RWPE1 (cell line): ENCODE data around the gene CFAP43.
"Not testable (repeated sequence)": the region's sequence is repeated elsewhere in the genome, so short reads cannot be mapped to it uniquely, and the experiment has no call there.

Experiments
- CTCF ChIA-PET: fragments of 350-600 bp; sonication (Branson Sonifier 250); formaldehyde crosslinking; extraction: SDS; loops from one replicate; lab custom pipeline; 2021; lab: Yijun Ruan, JAX
- POLR2A ChIA-PET: fragments of 400-600 bp; formaldehyde crosslinking; extraction: SDS; loops from one replicate; lab custom pipeline; 2020; ENCODE audit warnings: antibody characterized with exemption; ENCODE audit not compliant: low non-redundant PET; lab: Yijun Ruan, JAX
- DNase-seq: peaks from one replicate; pipeline ENCODE4 v3.0.0; 2012; ENCODE audit warnings: low spot score
- H3K27ac ChIP-seq: fragments of 450-650 bp; 2 replicates; pipeline ENCODE4 v1.5.1; 2017
- CTCF ChIP-seq: fragments of 450-650 bp; conservative IDR thresholded peaks from 2 replicates; pipeline ENCODE4 v1.5.1; 2017; ENCODE audit warnings: low read depth, mild to moderate bottlenecking

CFAP43 gene

GRCh38 chr10:104247513-104248146, 15.5 kb upstream of the CFAP43 start:
- ChIA-PET CTCF (interaction anchor here (0.6 to 1.1 kb wide), 3 partner anchors 27 to 350 kb away, joined by 3 to 8 read pairs (median 4); no protein-coding TSS in a partner anchor), POLR2A (no interaction called here)
- no peak overlapping the region for H3K27ac ChIP-seq
- DNase-seq: no peak
- no peak for TF ChIP-seq CTCF

- POLR2A ChIA-PET: no interaction called here
- CTCF ChIA-PET: interaction anchor here (1.1 kb wide), 1 partner anchor 27 kb away, joined by 8 read pairs; no protein-coding TSS in a partner anchor
Measured at GRCh38 chr10:104246976-104247375, 14.8 kb upstream of the CFAP43 start.

GRCh38 chr10:104245066-104245632, 13.0 kb upstream of the CFAP43 start:
- TF ChIP-seq CTCF: no peak
- CTCF ChIA-PET: no interaction called here
- H3K27ac ChIP-seq: no peak overlapping the region
- POLR2A ChIA-PET: no interaction called here
- DNase-seq: no peak

More at GRCh38 chr10:104246976-104247375, 14.8 kb upstream of the CFAP43 start:
- no peak overlapping the region for H3K27ac ChIP-seq
- TF ChIP-seq CTCF: no peak
- DNase-seq: no peak

GRCh38 chr10:104243512-104243911, 11.3 kb upstream of the CFAP43 start:
- ChIA-PET CTCF (interaction anchor here (0.7 kb wide), 1 partner anchor 1203 kb away, joined by 3 read pairs; no protein-coding TSS in a partner anchor), POLR2A (no interaction called here)
- no peak overlapping the region for H3K27ac ChIP-seq
- TF ChIP-seq CTCF: no peak
- no peak for DNase-seq

- CTCF ChIA-PET, POLR2A ChIA-PET, H3K27ac ChIP-seq, DNase-seq: not testable (repeated sequence)
Measured at GRCh38 chr10:104243009-104243408, 10.8 kb upstream of the CFAP43 start.

- CTCF ChIA-PET: no interaction called here
- DNase-seq: no peak
- TF ChIP-seq CTCF: no peak
- POLR2A ChIA-PET: no interaction called here
- H3K27ac ChIP-seq: no peak overlapping the region
Measured at GRCh38 chr10:104242545-104242944, 10.4 kb upstream of the CFAP43 start.

GRCh38 chr10:104240078-104240477, 7.9 kb upstream of the CFAP43 start:
- no peak for DNase-seq
- POLR2A ChIA-PET: no interaction called here
- TF ChIP-seq CTCF: no peak
- CTCF ChIA-PET: interaction anchor here (0.5 kb wide), 1 partner anchor 79 kb away, joined by 3 read pairs; no protein-coding TSS in a partner anchor
- H3K27ac ChIP-seq: no peak overlapping the region
